H9 (cell line): ENCODE data around the gene MCEE. TPM values are rescaled to one million over a fixed set of nuclear protein-coding genes. Genes with fewer than 3 reads are reported as not detected.
"Not testable (repeated sequence)": the region's sequence is repeated elsewhere in the genome, so short reads cannot be mapped to it uniquely, and the experiment has no call there.

Experiments used
- DNase-seq: peaks from one replicate; pipeline ENCODE4 v3.0.0-alpha.2; 2017
- H2AFZ ChIP-seq: one replicate; pipeline ENCODE4 v1.6.1; 2013; ENCODE audit warnings: mild to moderate bottlenecking, low read length, control low read depth, moderate library complexity
- H2AK5ac ChIP-seq: 2 replicates; pipeline ENCODE4 v1.6.1; 2013; ENCODE audit warnings: low read length, control low read depth, mixed read lengths; ENCODE audit not compliant: insufficient read length
- H2BK120ac ChIP-seq: one replicate; pipeline ENCODE4 v1.6.1; 2013; ENCODE audit warnings: low read depth, mild to moderate bottlenecking, low read length, control low read depth, inconsistent platforms; ENCODE audit not compliant: poor library complexity, severe bottlenecking
- H2BK12ac ChIP-seq: 2 replicates; pipeline ENCODE4 v1.6.1; 2013; ENCODE audit warnings: low read length, control low read depth, mixed read lengths, low read depth; ENCODE audit not compliant: insufficient read length
- H2BK15ac ChIP-seq: 2 replicates; pipeline ENCODE4 v1.6.1; 2013; ENCODE audit warnings: low read depth, low read length, control low read depth
- H2BK20ac ChIP-seq: one replicate; pipeline ENCODE4 v1.6.1; 2013; ENCODE audit warnings: low read depth, mild to moderate bottlenecking, low read length, control low read depth, inconsistent platforms; ENCODE audit not compliant: poor library complexity, severe bottlenecking
- H2BK5ac ChIP-seq: 2 replicates; pipeline ENCODE4 v1.6.1; 2013; ENCODE audit warnings: low read length, control low read depth, mixed read lengths; ENCODE audit not compliant: insufficient read length
- H3K14ac ChIP-seq: 2 replicates; pipeline ENCODE4 v1.6.1; 2013; ENCODE audit warnings: low read length, control low read depth; ENCODE audit not compliant: insufficient read depth
- H3K18ac ChIP-seq: 2 replicates; pipeline ENCODE4 v1.6.1; 2013; ENCODE audit warnings: low read depth, mild to moderate bottlenecking, mixed read lengths, low read length, control low read depth; ENCODE audit not compliant: insufficient read length
- H3K23ac ChIP-seq: 2 replicates; pipeline ENCODE4 v1.6.1; 2013; ENCODE audit warnings: low read length, control low read depth, mixed read lengths, low read depth; ENCODE audit not compliant: insufficient read length
- H3K23me2 ChIP-seq: 2 replicates; pipeline ENCODE4 v1.6.1; 2013; ENCODE audit warnings: low read depth, mild to moderate bottlenecking, mixed read lengths, low read length, control low read depth; ENCODE audit not compliant: insufficient read length, poor library complexity, severe bottlenecking
- H3K27ac ChIP-seq: 2 replicates; pipeline ENCODE4 v1.5.1; 2013; ENCODE audit warnings: low read length, control low read depth, mixed read lengths, low read depth; ENCODE audit not compliant: insufficient read length
- H3K27me3 ChIP-seq: 2 replicates; pipeline ENCODE4 v1.6.1; 2013; ENCODE audit warnings: low read length, control low read depth, inconsistent platforms; ENCODE audit not compliant: insufficient read depth
- H3K4ac ChIP-seq: 2 replicates; pipeline ENCODE4 v1.6.1; 2013; ENCODE audit warnings: low read depth, mild to moderate bottlenecking, control low read depth, inconsistent platforms, low read length, moderate library complexity
- H3K4me1 ChIP-seq: 2 replicates; pipeline ENCODE4 v1.6.1; 2013; ENCODE audit warnings: low read length, control low read depth, inconsistent platforms; ENCODE audit not compliant: insufficient read depth
- H3K4me2 ChIP-seq: 2 replicates; pipeline ENCODE4 v1.6.1; 2013; ENCODE audit warnings: low read length, control low read depth, mixed read lengths; ENCODE audit not compliant: insufficient read length, insufficient read depth
- H3K56ac ChIP-seq: 2 replicates; pipeline ENCODE4 v1.6.1; 2013; ENCODE audit warnings: low read depth, mild to moderate bottlenecking, mixed read lengths, low read length, control low read depth; ENCODE audit not compliant: insufficient read length
- H3K79me1 ChIP-seq: 2 replicates; pipeline ENCODE4 v1.6.1; 2013; ENCODE audit warnings: low read depth, mild to moderate bottlenecking, moderate library complexity, low read length, control low read depth, inconsistent platforms; ENCODE audit not compliant: insufficient read depth, poor library complexity, severe bottlenecking
- H3K79me2 ChIP-seq: 2 replicates; pipeline ENCODE4 v1.6.1; 2013; ENCODE audit warnings: low read length, control low read depth, inconsistent platforms; ENCODE audit not compliant: insufficient read depth
- H3K9ac ChIP-seq: 2 replicates; pipeline ENCODE4 v1.6.1; 2013; ENCODE audit warnings: low read length, control low read depth, mixed read lengths; ENCODE audit not compliant: insufficient read length; ENCODE audit errors: extremely low read depth
- H3K9me3 ChIP-seq: one replicate; pipeline ENCODE4 v1.6.1; 2013; ENCODE audit warnings: low read depth, low read length, inconsistent platforms; ENCODE audit not compliant: control insufficient read depth
- H3T11ph ChIP-seq: one replicate; pipeline ENCODE4 v1.6.1; 2013; ENCODE audit warnings: mild to moderate bottlenecking, low read length, control low read depth, inconsistent platforms
- H4K20me1 ChIP-seq: one replicate; pipeline ENCODE4 v1.6.1; 2013; ENCODE audit not compliant: control insufficient read depth, insufficient read length, insufficient read depth
- H4K5ac ChIP-seq: 2 replicates; pipeline ENCODE4 v1.6.1; 2013; ENCODE audit warnings: low read depth, mild to moderate bottlenecking, mixed read lengths, low read length, control low read depth; ENCODE audit not compliant: insufficient read length
- H4K8ac ChIP-seq: replicated peaks from 2 replicates; pipeline ENCODE4 v1.6.1; 2013; ENCODE audit warnings: low read length, control low read depth, mixed read lengths, low read depth; ENCODE audit not compliant: insufficient read length
- H4K91ac ChIP-seq: 2 replicates; pipeline ENCODE4 v1.6.1; 2013; ENCODE audit warnings: low read depth, mild to moderate bottlenecking, moderate library complexity, mixed read lengths, low read length, control low read depth; ENCODE audit not compliant: insufficient read length
- H3K27ac Mint-ChIP-seq, 3 experiments: 2 replicates in 2 of 3; 3 replicates in 1 of 3; pipeline ENCODE4 v1.8.0; 2020 to 2021; ENCODE audit warnings: mixed read lengths in 3 of 3, mild to moderate bottlenecking in 1 of 3, moderate library complexity in 1 of 3
- H3K27me3 Mint-ChIP-seq: 2 replicates; pipeline ENCODE4 v1.8.0; 2021; ENCODE audit warnings: low read depth, mild to moderate bottlenecking, moderate library complexity, mixed read lengths
- H3K36me3 Mint-ChIP-seq, 3 experiments: 2 replicates in 2 of 3; 3 replicates in 1 of 3; pipeline ENCODE4 v1.8.0; 2020 to 2021; ENCODE audit warnings: low read depth in 3 of 3, mixed read lengths in 3 of 3; ENCODE audit not compliant: insufficient read depth in 1 of 3
- H3K4me1 Mint-ChIP-seq, 2 experiments: 2 replicates each; pipeline ENCODE4 v1.8.0; 2020; ENCODE audit warnings: mixed read lengths in 2 of 2
- H3K4me3 Mint-ChIP-seq, 2 experiments: 2 replicates in 1 of 2; 3 replicates in 1 of 2; pipeline ENCODE4 v1.8.0; 2020 to 2021; ENCODE audit warnings: mild to moderate bottlenecking in 2 of 2, mixed read lengths in 2 of 2, moderate library complexity in 1 of 2
- H3K9me3 Mint-ChIP-seq, 2 experiments: 2 replicates in 1 of 2; 3 replicates in 1 of 2; pipeline ENCODE4 v1.8.0; 2020; ENCODE audit warnings: mild to moderate bottlenecking in 2 of 2, mixed read lengths in 2 of 2, moderate library complexity in 1 of 2
- WGBS: extraction: QIAGEN DNeasy Blood & Tissue Kit; methylation state at CpG from one replicate; pipeline ENCODE4 v1.1.7; 2013; ENCODE audit warnings: missing lambda C conversion rate, low lambda C conversion rate, mixed read lengths; ENCODE audit not compliant: insufficient read length; ENCODE audit errors: extremely low coverage; 5-methylcytosine and 5-hydroxymethylcytosine counted together
- total RNA-seq: library from RNA; stranded (reverse); gene quantifications from 2 replicates; pipeline ENCODE4 v1.2.1, GENCODE V29; 2021

MCEE gene
- total RNA-seq, 1 experiment from 2014 or later: 12.5 TPM

- H3K4me1 ChIP-seq, H2BK12ac ChIP-seq: not testable (repeated sequence)
- H3K4me1 Mint-ChIP-seq: peaks cover 70 to 72% of the 10 kb centered on the region in 2 experiments
Measured at GRCh38 chr2:71085325-71086003, 44.6 kb downstream of the MCEE start.

DNA sequence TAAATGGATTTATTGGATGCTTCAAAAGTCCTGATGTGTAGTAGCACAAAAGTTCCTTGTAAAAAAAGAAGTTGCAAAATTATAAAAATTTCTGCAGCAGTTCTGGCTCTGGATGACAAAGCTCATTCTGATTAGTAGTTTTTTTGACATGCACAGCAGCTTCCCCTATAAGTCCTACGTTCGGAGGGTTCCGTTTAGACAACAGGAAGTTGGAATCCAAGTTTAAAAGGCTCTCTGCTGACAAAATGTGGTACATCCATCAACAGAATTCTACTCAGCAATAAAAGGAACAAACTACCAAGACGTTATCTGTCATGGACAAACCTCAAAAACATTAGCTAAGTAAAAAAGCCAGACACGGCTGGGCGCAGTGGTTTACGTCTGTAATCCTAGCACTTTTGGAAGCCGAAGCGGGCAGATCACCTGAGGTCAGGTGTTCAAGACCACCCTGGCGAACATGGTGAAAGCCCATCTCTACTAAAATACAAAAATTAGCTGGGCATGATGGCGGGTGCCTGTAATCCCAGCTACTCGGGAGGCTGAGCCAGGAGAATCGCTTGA lies 46.2 kb downstream of the MCEE start:
- H3K23ac ChIP-seq, H3K23me2 ChIP-seq, H2BK5ac ChIP-seq, H2AK5ac ChIP-seq, H2BK15ac ChIP-seq, H3K18ac ChIP-seq, H4K20me1 ChIP-seq, H3K79me2 ChIP-seq, H3K4ac ChIP-seq, H3K56ac ChIP-seq, H4K91ac ChIP-seq, H2BK12ac ChIP-seq, H2BK120ac ChIP-seq, H3K27me3 ChIP-seq, DNase-seq, H3K14ac ChIP-seq, H2BK20ac ChIP-seq, H3K4me3 Mint-ChIP-seq, H3K9me3 ChIP-seq, H3T11ph ChIP-seq, H4K5ac ChIP-seq, H3K4me1 ChIP-seq, H3K4me2 ChIP-seq, H4K8ac ChIP-seq, H3K27me3 Mint-ChIP-seq, H3K9me3 Mint-ChIP-seq, H3K27ac ChIP-seq, H3K9ac ChIP-seq, H2AFZ ChIP-seq, H3K36me3 Mint-ChIP-seq, H3K79me1 ChIP-seq: not testable (repeated sequence)
- Mint-ChIP-seq H3K27ac (peak overlapping the region in 1 of 3 experiments; percentile 39; a peak in 1 of 7 replicates), H3K4me1 (peaks cover 55% of the 10 kb centered on the region in 2 experiments)
- WGBS: no CpG with 5 or more reads among the region's 13 CpGs

More at GRCh38 chr2:71085325-71086003, 44.6 kb downstream of the MCEE start:
- H3K27me3 ChIP-seq, DNase-seq, H4K91ac ChIP-seq, H3K36me3 Mint-ChIP-seq, H3K9me3 ChIP-seq, H3K9ac ChIP-seq, H4K8ac ChIP-seq, H3K18ac ChIP-seq, H2AK5ac ChIP-seq, H3K4me2 ChIP-seq, H3K27ac ChIP-seq, H3K4ac ChIP-seq, H2BK20ac ChIP-seq, H3K56ac ChIP-seq, H2BK15ac ChIP-seq, H3K23ac ChIP-seq, H4K5ac ChIP-seq, H4K20me1 ChIP-seq, H2AFZ ChIP-seq, H3K79me1 ChIP-seq, H3K14ac ChIP-seq, H3T11ph ChIP-seq, H3K23me2 ChIP-seq, H3K9me3 Mint-ChIP-seq, H3K79me2 ChIP-seq, H2BK5ac ChIP-seq, H2BK120ac ChIP-seq: not testable (repeated sequence)
- Mint-ChIP-seq H3K4me3 (peak overlapping the region in 1 of 2 experiments; percentile 11; a peak in 1 of 5 replicates), H3K27ac (peak overlapping the region; percentile 18 to 87 (median 86); a peak in 3 of 7 replicates), H3K27me3 (peaks cover 15% of the 10 kb centered on the region)
- WGBS: no CpG with 5 or more reads among the region's 9 CpGs
